Measurements from ENCODE around the gene ZBTB21. TPM values are rescaled to one million over a fixed set of nuclear protein-coding genes. Genes with fewer than 3 reads are reported as not detected.

The ZBTB21 gene
- total RNA-seq, 1 experiment from 2014 or later, result 18.1 TPM

GRCh38 chr21:41973427-41973831, 36.7 kb downstream of the ZBTB21 start:
- Histone ChIP-seq H3K9ac (ENCODE audit: extremely low read depth, insufficient read length, low read length) (no peak overlapping the region), H4K5ac (ENCODE audit: insufficient read length, low read depth, low read length) (no peak overlapping the region), H4K20me1 (ENCODE audit: control insufficient read depth, insufficient read depth, insufficient read length) (no peaks in the 10 kb centered on the region), H2BK5ac (ENCODE audit: insufficient read length, low read length) (no peak overlapping the region), H3K27ac (ENCODE audit: insufficient read length, low read depth, low read length) (no peak overlapping the region), H3K4ac (ENCODE audit: low read depth, low read length) (no peak overlapping the region), H3K4me2 (ENCODE audit: insufficient read depth, insufficient read length, low read length) (no peak overlapping the region), H3K4me1 (ENCODE audit: insufficient read depth, low read length) (no peaks in the 10 kb centered on the region), H4K91ac (ENCODE audit: insufficient read length, low read depth, low read length) (no peak overlapping the region), H3K56ac (ENCODE audit: insufficient read length, low read depth, low read length) (no peak overlapping the region), H3K23ac (ENCODE audit: insufficient read length, low read depth, low read length) (no peak overlapping the region), H2BK15ac (ENCODE audit: low read depth, low read length) (no peak overlapping the region), H2AK5ac (ENCODE audit: insufficient read length, low read length) (no peak overlapping the region), H3K27me3 (ENCODE audit: insufficient read depth, low read length) (no peaks in the 10 kb centered on the region), H2AFZ (ENCODE audit: low read length) (no peak overlapping the region), H2BK12ac (ENCODE audit: insufficient read length, low read depth, low read length) (no peak overlapping the region), H3K14ac (ENCODE audit: insufficient read depth, low read length) (no peak overlapping the region), H2BK20ac (ENCODE audit: low read depth, low read length, poor library complexity, severe bottlenecking) (no peak overlapping the region), H3K79me1 (ENCODE audit: insufficient read depth, low read depth, low read length, poor library complexity, severe bottlenecking) (no peaks in the 10 kb centered on the region), H4K8ac (replicated peaks; ENCODE audit: insufficient read length, low read depth, low read length) (no peak overlapping the region), H3K79me2 (ENCODE audit: insufficient read depth, low read length) (no peaks in the 10 kb centered on the region), H3K18ac (ENCODE audit: insufficient read length, low read depth, low read length) (no peak overlapping the region), H2BK120ac (ENCODE audit: low read depth, low read length, poor library complexity, severe bottlenecking) (no peak overlapping the region), H3T11ph (ENCODE audit: low read length) (no peak overlapping the region), H3K9me3 (ENCODE audit: control insufficient read depth, low read depth, low read length) (no peaks in the 10 kb centered on the region), H3K23me2 (ENCODE audit: insufficient read length, low read depth, low read length, poor library complexity, severe bottlenecking) (no peaks in the 10 kb centered on the region)
- no peaks in the 10 kb centered on the region; the same call in none of the 2 replicates for H3K27me3 Mint-ChIP-seq (ENCODE audit: low read depth)
- H3K4me1 Mint-ChIP-seq, result peaks cover 18 to 24% of the 10 kb centered on the region in 2 experiments
- H3K36me3 Mint-ChIP-seq (ENCODE audit: insufficient read depth in 1 of 3, low read depth in 3 of 3), result no peaks in the 10 kb centered on the region
- no peak overlapping the region for H3K27ac Mint-ChIP-seq
- H3K4me3 Mint-ChIP-seq, result no peak overlapping the region
- TF ChIP-seq CTCF (conservative IDR thresholded peaks at IDR 0.05), result no peak
- no peaks in the 10 kb centered on the region; a peak in 1 of 5 replicates for H3K9me3 Mint-ChIP-seq
- no peak for DNase-seq
- WGBS (ENCODE audit: extremely low coverage, insufficient read length, low lambda C conversion rate), result no CpG with 5 or more reads among the region's 15 CpGs
